HG03280 (cell line): ENCODE results near the gene S100A9.
"Not testable (repeated sequence)": the region's sequence is repeated elsewhere in the genome, so short reads cannot be mapped to it uniquely, and the experiment has no call there.

Source experiments
- ATAC-seq: cut with Tn5 transposase; IDR thresholded peaks from one replicate; pipeline ENCODE4 v1.9.1; 2021; ENCODE audit warnings: mild to moderate bottlenecking, moderate library complexity; ENCODE audit not compliant: unreplicated experiment

The S100A9 gene

DNA sequence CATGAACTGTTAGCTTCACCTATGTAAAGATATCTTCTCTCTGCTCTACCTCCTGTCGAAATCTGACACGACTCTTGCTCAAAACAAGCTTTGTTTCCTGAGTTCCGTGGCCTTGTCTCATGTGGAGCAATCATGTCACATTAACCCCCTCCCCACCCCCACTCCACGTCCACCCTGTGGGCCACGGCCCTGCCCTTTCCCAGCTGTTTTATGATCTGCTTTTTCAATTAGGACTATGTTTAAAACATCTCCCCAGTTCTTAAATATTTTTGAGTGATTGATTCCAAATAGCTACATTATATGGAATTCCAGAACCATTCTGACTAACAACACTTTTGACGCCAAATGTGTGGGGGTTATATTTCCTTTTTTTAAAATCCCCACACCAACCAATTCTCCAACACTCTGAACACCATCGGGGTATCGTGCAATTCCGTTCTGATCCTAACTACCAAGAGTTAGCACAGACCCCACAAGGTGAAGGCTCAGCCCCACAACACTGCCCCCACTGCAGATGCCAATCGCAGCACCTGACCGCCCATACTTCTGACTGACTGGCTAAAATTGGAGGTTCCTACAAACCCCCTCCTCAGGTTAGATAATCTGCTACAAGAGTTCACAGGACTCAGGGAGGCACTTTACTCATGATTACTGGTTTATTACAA, 45.9 kb downstream of the S100A9 start:
- ATAC-seq: no peak

DNA sequence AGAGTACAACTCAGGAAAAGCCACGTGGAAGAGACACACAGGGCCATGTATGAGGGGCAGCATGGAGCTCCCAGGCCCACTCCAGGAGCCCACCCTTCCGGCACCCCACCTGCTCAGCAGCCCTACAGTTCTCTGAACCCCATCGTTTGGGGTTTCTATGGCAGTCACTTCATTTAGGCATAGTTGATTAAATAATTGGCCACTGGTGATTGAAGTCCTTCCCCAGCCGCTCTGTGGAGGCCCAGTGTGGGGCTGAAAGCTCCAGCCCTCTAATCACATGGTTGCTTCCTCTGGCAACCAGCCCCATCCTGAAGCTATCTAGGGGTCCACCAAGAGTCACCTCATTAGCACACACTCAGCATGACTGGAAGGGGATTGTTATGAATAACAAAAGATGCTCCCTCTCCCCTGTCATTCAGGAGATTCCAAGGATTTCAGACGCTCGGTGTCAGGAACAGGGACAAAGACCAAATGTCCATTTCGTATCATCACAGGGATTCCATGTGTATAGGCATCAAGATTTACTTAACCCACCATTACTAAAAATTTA, 46.5 kb downstream of the S100A9 start:
- ATAC-seq: no peak

DNA sequence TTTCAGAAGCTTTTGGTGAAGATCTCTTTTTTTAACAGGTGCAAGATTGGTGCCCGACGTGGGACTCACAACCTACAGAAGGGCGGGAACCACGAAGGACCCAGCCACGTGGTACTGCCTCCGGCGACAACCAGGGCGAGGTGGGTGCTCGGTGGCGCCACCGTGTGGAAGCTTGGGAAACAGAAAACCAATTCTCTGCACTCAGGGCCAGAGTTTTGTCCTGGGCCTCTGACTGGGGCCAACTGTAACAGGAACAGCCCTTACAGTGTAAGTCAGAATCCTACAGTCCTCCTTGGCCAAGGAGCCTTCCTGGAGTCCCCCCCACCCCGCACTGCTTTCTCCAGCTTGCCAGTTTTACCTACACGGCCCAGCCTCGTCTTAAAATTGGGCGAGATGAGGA, 47.1 kb downstream of the S100A9 start:
- no peak for ATAC-seq

DNA sequence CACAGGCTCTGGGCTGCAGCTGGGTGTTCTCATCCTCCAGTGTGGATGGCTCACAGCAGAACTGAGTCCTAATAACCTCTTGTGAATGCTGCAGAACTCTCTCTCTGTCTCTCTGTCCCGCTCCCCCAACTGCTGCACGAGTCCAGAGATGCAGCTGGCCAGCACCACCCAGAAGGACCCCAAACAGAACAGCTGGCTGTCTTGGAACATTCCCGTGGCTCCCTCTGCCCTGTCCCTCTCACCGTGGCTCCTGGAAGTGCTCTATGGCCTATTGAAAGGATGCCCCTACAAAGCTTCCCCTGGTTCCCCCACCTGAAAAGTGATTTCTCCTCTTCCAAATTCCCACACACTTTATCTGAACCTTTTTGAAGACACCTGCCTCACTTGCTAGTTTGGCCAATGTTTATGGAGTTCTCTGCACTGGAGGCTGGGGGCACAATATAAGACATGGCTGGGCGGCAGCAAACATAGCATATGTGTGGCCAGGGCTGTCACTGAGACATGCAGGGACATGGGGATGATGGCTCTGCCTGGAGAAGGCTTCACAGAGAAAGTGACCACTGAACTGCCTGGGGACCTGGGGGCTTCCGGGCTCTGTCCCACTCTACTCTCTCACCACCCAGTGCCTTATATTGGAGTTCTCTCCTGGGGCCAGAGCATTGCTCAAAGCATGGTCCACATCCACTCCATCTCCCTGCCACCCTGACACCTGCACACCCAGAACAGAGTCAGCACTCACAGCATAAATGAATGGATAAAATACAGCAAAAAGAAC, 48.4 kb downstream of the S100A9 start:
- not testable (repeated sequence) for ATAC-seq

DNA sequence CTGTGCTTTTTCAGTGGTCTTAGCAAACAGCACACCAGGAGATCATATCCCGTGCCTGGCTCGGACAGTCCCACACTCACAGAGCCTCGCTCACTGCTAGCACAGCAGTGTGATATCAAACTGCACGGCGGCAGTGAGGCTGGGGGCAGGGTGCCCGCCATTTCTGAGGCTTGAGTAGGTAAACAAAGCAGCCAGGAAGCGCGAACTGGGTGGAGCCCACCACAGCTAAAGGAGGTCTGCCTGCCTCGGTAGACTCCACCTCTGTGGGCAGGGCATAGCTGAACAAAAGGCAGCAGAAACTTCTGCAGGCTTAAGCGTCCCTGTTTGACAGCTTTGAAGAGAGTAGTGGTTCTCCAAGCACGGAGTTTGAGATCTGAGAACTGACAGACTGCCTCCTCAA, 49.6 kb downstream of the S100A9 start:
- ATAC-seq: not testable (repeated sequence)
